ENCODE data around the gene COL16A1.

GRCh38 chr1:31675756-31676155 is 28.1 kb downstream of the COL16A1 start:
- no peak for TF ChIP-seq CTCF (conservative IDR thresholded peaks at IDR 0.05)
- TF ChIP-seq ZFX (IDR thresholded peaks at IDR 0.05) = no peak
